Brain pericyte (primary cell): ENCODE measurements around the gene SLC26A9.

ENCODE experiments used
- DNase-seq: peaks from one replicate; pipeline ENCODE4 v3.0.0-alpha.2; 2012; ENCODE audit warnings: low read depth, low spot score

Gene SLC26A9

GRCh38 chr1:205973377-205974232, 30.3 kb upstream of the SLC26A9 start:
- DNase-seq: no peak

GRCh38 chr1:205972491-205973168, 29.4 kb upstream of the SLC26A9 start:
- DNase-seq: no peak

DNA sequence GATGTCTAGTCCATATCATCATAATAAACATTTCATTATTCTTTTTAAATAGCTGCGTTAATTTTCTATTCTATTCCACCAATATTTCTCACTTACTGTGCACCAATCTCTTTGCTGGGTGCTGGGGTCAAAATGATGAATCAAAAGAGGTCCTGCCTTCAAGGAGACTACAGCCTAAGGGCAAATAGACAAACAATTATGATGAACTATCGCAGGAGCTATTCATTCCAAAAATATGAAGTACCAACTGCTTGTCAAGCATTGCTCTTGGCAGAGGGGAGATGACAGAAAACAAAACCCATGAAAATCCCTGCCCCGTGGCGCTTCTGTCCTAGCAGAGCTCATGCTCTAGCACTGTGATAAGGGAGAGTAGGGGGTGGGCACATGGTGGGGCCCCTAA, 28.8 kb upstream of the SLC26A9 start:
- no peak for DNase-seq

- no peak for DNase-seq
Measured at GRCh38 chr1:205971082-205971481, 27.8 kb upstream of the SLC26A9 start.

- DNase-seq: no peak
Measured at GRCh38 chr1:205970486-205970885, 27.2 kb upstream of the SLC26A9 start.

GRCh38 chr1:205969229-205969628, 26.0 kb upstream of the SLC26A9 start:
- no peak for DNase-seq

DNA sequence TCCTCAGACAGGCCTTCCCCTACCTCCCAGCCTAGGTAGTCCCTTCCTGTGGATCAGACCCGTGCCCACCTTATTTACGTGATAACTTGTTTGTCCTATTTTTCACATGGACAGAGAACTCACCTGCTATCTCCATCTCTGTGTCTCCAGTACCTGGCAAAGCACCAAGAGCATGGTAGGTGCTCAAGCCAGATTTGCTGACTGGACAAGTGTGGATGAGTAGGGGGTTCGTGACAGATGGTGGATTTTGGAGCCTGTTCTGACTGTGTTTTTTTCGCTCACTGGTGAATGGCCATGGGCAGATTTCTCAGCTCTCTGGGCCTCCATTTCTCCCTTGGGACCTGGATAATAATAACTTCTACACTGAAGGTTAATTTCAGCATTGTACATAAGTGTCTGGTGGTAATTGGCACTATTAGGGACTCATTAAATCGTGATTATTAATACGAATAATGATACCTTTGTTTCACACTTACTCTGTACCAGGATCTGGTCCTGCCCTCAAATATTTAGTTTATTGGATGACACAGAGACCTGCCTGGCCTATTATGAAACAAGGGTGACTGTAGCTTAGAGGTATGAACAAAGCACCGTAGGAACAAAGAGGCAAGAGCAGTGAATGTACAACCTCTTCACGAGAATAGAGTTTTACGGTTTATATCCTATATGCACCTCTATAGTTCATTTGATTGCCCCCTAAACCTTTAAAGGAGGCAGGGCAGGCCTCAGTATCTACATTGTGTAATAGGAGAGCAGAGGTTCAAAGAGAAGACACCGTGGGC, 24.5 kb upstream of the SLC26A9 start:
- no peak for DNase-seq

DNA sequence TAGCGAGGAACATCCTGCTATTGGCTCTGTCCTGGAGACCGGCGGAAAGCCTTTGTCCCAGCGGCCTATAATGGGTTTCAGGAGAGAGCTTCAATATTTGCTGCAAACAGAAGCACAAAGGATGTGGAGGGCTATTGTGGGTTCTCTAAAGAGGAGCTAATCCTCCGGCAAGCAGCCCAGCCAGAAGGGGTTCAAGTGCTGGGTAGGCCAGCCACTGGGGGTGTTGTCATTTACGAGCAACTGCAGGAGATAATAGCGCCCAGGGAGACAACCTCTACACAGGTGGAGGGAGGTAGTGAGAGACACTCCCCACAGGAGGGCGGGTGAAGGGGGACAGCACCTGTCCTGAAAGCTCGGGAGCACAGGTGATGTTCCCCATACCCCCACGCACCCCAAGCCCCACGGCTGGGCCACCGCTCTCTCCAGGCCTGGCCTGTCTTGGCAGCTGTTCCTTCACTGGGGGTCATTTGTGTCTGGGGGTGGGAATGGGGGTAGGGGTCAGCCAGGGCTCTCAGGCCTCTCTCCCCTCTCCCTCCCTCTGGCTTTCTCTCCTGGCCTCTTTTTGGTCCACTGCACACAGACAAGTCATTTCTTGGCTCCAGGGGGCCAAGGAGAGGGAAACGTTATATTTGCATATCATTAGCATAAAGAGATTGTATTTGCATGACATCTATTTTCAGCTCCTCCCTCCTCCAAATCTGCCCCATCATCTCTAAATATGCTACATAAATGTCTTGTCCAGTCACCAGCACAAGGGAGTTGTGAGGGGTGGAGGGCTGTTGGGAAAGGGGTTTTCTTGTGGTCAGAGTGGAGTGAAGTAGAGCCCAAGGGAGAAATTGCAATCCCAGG, 22.0 kb upstream of the SLC26A9 start:
- no peak for DNase-seq

DNA sequence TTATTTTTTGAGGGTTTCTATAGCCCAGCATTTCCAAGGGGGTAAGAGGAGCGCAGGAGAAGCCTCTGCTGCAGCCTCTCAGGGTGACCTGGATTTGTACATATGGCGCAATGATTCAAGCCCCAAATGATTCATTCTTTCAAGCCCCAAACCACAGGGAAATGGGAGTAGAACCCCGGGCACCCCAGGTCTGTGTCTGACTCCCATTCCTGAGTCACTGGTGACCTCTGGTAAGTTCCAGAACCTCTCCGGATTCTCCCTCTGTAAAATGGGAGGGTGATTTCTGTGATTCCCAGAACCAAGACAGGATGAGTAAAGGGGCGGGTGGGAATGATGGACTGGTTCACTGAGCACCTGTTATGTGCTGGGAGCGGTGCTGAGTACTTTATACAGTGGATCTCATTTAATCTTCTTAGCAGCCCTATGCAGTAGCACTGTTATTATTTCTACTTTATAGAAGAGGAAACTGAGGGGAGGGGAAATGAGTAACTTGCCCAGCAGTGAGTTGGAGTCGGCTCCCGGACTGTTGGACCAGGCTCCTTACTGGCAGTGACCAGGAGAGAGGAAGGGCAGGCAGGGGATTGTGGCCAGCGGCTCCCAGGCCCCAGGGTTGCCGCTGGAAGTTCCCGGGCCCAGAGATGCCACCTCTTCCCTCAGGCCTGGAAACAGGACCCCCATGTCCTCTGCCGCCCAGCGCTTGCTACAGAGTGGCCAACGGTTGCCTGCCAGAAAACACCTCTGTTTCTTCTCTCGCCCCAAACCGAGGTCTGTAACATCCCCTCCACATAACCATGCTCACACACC, 20.3 kb upstream of the SLC26A9 start:
- no peak for DNase-seq

DNA sequence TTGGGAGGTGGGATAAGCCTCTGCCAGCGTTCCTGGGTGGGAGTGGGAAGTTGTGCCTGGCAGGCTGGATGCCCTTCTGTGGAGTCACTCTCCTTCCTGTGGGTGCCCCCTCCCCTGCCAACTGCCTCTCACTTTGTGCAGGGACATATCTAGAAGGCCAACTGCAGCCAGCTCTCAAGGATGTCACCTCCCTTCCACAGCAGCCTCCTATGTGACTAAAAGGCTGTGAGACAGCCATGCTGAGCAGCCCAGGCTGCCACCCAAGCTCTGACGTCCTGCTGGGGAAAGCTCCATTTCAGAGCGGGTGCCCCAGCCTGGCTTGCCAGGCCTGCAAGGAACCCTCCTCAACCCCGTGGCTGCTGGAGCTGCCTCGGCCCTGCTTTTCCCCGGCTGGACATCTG, 19.6 kb upstream of the SLC26A9 start:
- no peak for DNase-seq

- no peak for DNase-seq
Measured at GRCh38 chr1:205961991-205962820, 18.9 kb upstream of the SLC26A9 start.

GRCh38 chr1:205961405-205961804, 18.1 kb upstream of the SLC26A9 start:
- no peak for DNase-seq

GRCh38 chr1:205959789-205960188, 16.5 kb upstream of the SLC26A9 start:
- no peak for DNase-seq

GRCh38 chr1:205955499-205955898, 12.2 kb upstream of the SLC26A9 start:
- DNase-seq: no peak

GRCh38 chr1:205954819-205955404, 11.7 kb upstream of the SLC26A9 start:
- DNase-seq: no peak

DNA sequence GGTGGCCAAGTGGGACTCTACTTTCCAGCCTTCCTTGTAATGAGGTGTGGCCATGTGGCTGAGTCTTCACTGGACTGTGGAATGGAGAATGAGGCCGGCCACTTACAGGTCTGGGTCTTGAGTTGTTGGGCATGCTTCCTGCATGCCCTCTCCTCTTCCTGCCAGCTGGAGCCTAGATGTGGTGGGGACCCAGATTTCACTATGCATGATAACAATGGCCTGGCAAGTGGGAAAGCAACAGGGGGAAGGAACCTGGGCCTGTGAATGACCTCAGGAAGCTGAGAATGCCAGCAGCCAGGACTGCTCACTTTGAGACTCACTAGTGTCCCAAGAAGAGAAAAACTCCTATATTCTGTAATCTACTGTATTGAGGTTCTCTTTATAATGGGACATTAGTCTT, 8.5 kb upstream of the SLC26A9 start:
- no peak for DNase-seq

- DNase-seq: no peak
Measured at GRCh38 chr1:205950826-205951549, 7.7 kb upstream of the SLC26A9 start.

DNA sequence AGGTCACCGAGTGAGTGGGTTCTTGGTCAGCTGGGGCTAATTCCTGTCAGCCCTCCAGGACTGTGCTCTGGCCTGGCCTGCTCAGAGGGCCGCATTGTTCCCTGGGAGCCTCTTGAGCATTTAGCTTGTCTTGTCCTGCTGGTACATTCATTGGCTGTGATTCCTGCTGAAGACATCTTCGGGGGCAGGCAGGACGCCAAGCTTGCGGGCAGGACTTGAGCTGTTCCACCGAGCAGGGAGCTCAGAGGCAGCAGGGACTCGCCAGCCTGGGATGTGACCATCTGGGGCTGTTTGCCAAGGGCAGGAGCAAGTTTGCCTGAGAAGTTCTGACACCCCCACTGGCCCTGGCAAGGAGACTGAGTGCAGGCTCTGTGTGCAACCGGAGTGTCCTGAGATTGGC, 7.0 kb upstream of the SLC26A9 start:
- no peak for DNase-seq

- DNase-seq: no peak
Measured at GRCh38 chr1:205949753-205950152, 6.5 kb upstream of the SLC26A9 start.
